Activated CD4-positive, alpha-beta T cell treated with anti-CD3 and anti-CD28 coated beads for 36 hours (primary cell): ENCODE measurements around the gene SCAP. TPM values are rescaled to one million over a fixed set of nuclear protein-coding genes. Genes with fewer than 3 reads are reported as not detected.
A peak's percentile ranks its signal among the peaks of the same experiment; 100 is the strongest.
"Not testable (repeated sequence)": the region's sequence is repeated elsewhere in the genome, so short reads cannot be mapped to it uniquely, and the experiment has no call there.

Source experiments
- ATAC-seq: fragments of 200-7000 bp; cut with Tn5 transposase; one replicate; pipeline ENCODE4 v1.10.0; 2021; ENCODE audit warnings: mild to moderate bottlenecking, moderate library complexity
- CTCF ChIA-PET: fragments of 350-600 bp; sonication (Branson Sonifier 250); formaldehyde crosslinking; loops from one replicate; lab custom pipeline; 2021; ENCODE audit warnings: antibody characterized with exemption; lab: Charles Lee
- POLR2A ChIA-PET: fragments of 350-600 bp; sonication (Branson Sonifier 250); formaldehyde crosslinking; loops from one replicate; lab custom pipeline; 2021; ENCODE audit warnings: antibody characterized with exemption, inconsistent platforms; lab: Charles Lee
- DNase-seq: peaks from one replicate; pipeline ENCODE4 v3.0.0-alpha.2; 2020
- H3K27ac Mint-ChIP-seq: one replicate; pipeline ENCODE4 v1.8.0; 2021; ENCODE audit warnings: mixed read lengths
- H3K27me3 Mint-ChIP-seq: one replicate; pipeline ENCODE4 v1.8.0; 2021; ENCODE audit warnings: mixed read lengths
- H3K36me3 Mint-ChIP-seq: one replicate; pipeline ENCODE4 v1.8.0; 2021; ENCODE audit warnings: low read depth, mixed read lengths
- H3K4me1 Mint-ChIP-seq: one replicate; pipeline ENCODE4 v1.8.0; 2021; ENCODE audit warnings: mixed read lengths
- H3K4me3 Mint-ChIP-seq: one replicate; pipeline ENCODE4 v1.8.0; 2021; ENCODE audit warnings: mild to moderate bottlenecking, moderate library complexity, mixed read lengths
- H3K9me3 Mint-ChIP-seq: one replicate; pipeline ENCODE4 v1.8.0; 2021; ENCODE audit warnings: low read depth, mixed read lengths
- intact Hi-C, 2 experiments: fragments of 100-400 bp; cut with DNase I in 1 of 2; cut with micrococcal nuclease in 1 of 2; formaldehyde crosslinking; loops; one replicate each; pipeline versions ENCODE4 v1.14.2 to v1.15.1; 2022 to 2024; cut with DNase I, micrococcal nuclease
- total RNA-seq, 2 experiments: library from RNA; stranded (reverse); gene quantifications; one replicate each; pipeline ENCODE4 v1.2.3, GENCODE V29; 2021

Gene SCAP
- total RNA-seq, 2 experiments from 2014 or later = 44.5 to 51.2 TPM

DNA sequence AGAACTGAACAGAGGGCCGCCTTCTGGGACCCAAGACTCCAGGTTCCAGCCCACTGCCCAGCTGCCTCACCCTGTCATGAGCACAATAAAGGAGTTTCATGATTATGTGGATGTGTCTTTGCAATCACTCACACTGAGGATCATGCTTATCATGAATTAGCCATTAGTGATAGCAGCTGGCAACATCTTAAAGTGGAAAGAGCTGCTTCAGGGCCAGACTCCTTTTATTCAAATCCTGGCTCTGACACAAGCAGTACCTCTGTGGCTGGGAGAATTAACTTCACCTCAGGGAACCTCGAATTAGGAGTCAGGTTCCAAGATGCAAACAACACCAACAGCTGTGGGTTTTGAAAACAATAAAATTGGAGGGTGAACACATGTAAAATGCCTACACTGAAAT lies 6.6 kb upstream of the SCAP start:
- H3K27me3 Mint-ChIP-seq = no peaks in the 10 kb centered on the region
- POLR2A ChIA-PET = no interaction called here
- peaks cover 2% of the 10 kb centered on the region for H3K36me3 Mint-ChIP-seq
- no peak overlapping the region for H3K27ac Mint-ChIP-seq
- CTCF ChIA-PET = interaction anchor here (0.9 to 1.0 kb wide), 2 partner anchors 70 to 102 kb away, joined by 3 read pairs; partner anchors contain the start of gene PTPN23
- intact Hi-C loops = no loop called here
- H3K4me1 Mint-ChIP-seq = no peaks in the 10 kb centered on the region
- H3K9me3 Mint-ChIP-seq = no peaks in the 10 kb centered on the region
- H3K4me3 Mint-ChIP-seq = no peak overlapping the region
- ATAC-seq (no peak), DNase-seq (no peak)

DNA sequence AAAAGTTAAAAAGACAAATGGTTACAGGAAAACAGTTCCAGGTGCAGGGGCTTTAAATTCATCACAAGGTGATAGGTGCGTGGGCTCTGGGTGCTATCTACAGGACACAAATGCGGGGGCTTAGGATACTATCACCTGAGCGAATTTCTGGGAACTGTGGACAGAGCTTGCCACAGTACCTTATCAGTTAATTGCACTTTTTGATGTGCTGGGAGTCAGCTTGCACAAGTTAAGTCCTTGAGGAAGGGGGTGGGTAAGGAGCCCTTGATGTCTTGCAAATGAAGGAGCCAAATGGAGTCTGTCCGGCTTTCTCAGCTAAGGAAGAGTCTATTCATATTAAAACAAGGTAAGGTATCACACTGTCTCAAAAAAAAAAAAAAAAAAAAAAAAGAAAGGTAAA lies 6.0 kb upstream of the SCAP start:
- H3K4me1 Mint-ChIP-seq, intact Hi-C loops, H3K36me3 Mint-ChIP-seq, DNase-seq, H3K27ac Mint-ChIP-seq, H3K27me3 Mint-ChIP-seq, H3K4me3 Mint-ChIP-seq, CTCF ChIA-PET, POLR2A ChIA-PET, H3K9me3 Mint-ChIP-seq, ATAC-seq: not testable (repeated sequence)

DNA sequence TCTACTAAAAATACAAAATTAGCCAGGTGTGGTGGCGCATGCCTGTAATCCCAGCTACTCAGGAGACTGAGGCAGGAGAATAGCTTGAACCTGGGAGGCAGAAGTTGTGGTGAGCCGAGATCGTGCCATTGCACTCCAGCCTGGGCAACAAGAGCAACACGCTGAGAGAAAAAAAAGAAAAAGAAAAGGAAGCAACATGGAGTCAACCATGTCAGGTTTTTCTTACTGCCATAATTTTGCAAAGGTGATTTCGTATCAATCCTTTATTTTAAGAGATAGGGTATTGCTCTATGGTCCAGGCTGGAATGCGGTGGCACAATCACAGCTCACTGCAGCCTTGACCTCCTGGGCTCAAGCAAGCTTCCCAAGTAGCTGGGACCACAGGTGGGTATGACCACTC lies 4.5 kb upstream of the SCAP start:
- H3K4me3 Mint-ChIP-seq, H3K27ac Mint-ChIP-seq, H3K4me1 Mint-ChIP-seq, DNase-seq, intact Hi-C loops, H3K36me3 Mint-ChIP-seq, H3K27me3 Mint-ChIP-seq, ATAC-seq, POLR2A ChIA-PET, H3K9me3 Mint-ChIP-seq: not testable (repeated sequence)
- CTCF ChIA-PET = interaction anchor here (0.9 kb wide), 1 partner anchor 14 kb away, joined by 3 read pairs; no protein-coding TSS in a partner anchor

DNA sequence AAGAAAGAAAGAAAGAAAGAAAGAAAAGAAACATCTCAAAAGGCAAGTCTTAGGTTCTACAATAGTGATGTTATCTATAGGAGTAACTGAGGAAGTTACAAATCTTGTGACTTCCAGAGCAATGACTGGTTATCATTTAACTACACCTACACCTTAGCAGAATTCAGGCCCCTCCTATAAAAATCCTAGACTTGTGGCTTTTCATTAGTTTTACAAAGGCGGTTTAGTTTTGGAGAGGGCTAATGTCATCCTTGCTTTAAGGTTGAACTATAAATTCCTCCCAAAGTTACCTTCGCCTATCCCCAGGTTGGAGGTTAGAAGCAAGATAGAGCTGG lies 4.1 kb upstream of the SCAP start:
- ChIA-PET CTCF (interaction anchor here (0.9 kb wide), 1 partner anchor 13 kb away, joined by 3 read pairs; no protein-coding TSS in a partner anchor), POLR2A (no interaction called here)
- Mint-ChIP-seq H3K36me3 (peaks cover 3% of the 10 kb centered on the region), H3K4me1 (peaks cover 13% of the 10 kb centered on the region), H3K27me3 (no peaks in the 10 kb centered on the region), H3K4me3 (no peak overlapping the region), H3K27ac (no peak overlapping the region), H3K9me3 (no peaks in the 10 kb centered on the region)
- DNase-seq (no peak), ATAC-seq (no peak)
- intact Hi-C loops = loop anchor here (5.0 to 10.0 kb wide), 3 partner anchors 502 to 1545 kb away; partner anchors contain the start of genes CCDC12 (in 1 of the 2), CDC25A (in 1 of the 2), IMPDH2 (in 1 of the 2) and NBEAL2 (in 1 of the 2)

DNA sequence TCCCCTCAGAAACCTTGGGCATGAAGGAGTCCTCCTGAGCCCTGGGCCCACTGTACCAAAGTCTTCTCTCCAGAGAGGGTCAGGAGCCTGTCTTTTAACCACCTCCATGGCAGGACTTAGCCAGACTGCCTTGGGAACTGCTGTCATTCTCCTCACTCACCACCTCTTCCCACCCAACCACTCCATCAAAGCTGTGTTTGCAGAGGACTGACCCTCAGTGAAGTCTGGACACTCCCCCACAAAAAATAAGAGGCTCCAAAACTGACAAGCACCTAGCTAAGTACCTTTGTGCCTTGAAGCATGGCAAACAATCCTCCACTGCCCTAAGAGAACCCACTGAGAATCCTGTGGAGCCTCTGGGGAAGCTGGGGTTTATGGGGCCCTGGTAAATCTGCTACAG lies 2.3 kb upstream of the SCAP start:
- Mint-ChIP-seq H3K27ac (no peak overlapping the region), H3K36me3 (peaks cover 4% of the 10 kb centered on the region), H3K4me3 (no peak overlapping the region), H3K4me1 (peaks cover 28% of the 10 kb centered on the region), H3K9me3 (no peaks in the 10 kb centered on the region), H3K27me3 (no peaks in the 10 kb centered on the region)
- ATAC-seq = no peak
- CTCF ChIA-PET = interaction anchor here (0.7 to 5.4 kb wide), 4 partner anchors 56 to 512 kb away, joined by 4 to 83 read pairs (median 5); no protein-coding TSS in a partner anchor
- intact Hi-C loops = loop anchor here (5.0 to 10.0 kb wide), 3 partner anchors 501 to 1547 kb away; partner anchors contain the start of genes CCDC12 (in 1 of the 2), CDC25A (in 1 of the 2), IMPDH2 (in 1 of the 2) and NBEAL2 (in 1 of the 2)
- POLR2A ChIA-PET = no interaction called here
- no peak for DNase-seq

DNA sequence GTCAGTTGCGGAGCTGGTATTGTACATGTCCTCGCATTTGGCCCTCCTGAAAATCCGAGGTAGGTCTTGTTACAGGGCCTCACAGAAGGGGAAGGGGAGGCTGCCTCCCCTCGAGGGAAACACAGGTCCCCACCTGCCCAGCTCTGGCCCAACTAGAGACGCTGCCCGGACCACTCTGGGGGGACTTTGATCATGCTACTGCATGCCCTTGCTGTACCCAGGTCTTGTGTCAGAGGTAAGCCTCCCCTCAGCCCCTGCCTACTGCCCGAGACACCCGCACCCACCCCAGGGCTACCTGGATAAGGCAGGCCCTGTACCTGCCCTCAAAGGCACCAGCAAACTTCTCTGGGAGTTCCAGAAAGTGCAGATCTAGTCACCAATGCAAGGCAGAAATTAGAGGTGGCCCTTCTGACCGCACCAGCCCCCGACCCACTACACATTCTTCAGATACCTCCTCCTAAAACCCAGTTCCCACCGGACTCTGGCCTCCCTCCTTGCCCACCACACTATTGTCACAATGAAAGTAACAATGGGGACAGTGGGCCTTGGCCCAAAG lies 981 bp upstream of the SCAP start:
- peaks cover 31% of the 10 kb centered on the region for H3K4me1 Mint-ChIP-seq
- DNase-seq (peak; percentile 11), ATAC-seq (no peak)
- intact Hi-C loops = loop anchor here (1.0 to 10.0 kb wide), 4 partner anchors 55 to 1548 kb away; partner anchors contain the start of genes CCDC12 (in 1 of the 2), CDC25A (in 1 of the 2), IMPDH2 (in 1 of the 2) and NBEAL2 (in 1 of the 2)
- H3K36me3 Mint-ChIP-seq = peaks cover 4% of the 10 kb centered on the region
- H3K27ac Mint-ChIP-seq = peak overlapping the region; percentile 84
- no peaks in the 10 kb centered on the region for H3K27me3 Mint-ChIP-seq
- no peaks in the 10 kb centered on the region for H3K9me3 Mint-ChIP-seq
- ChIA-PET POLR2A (interaction anchor here (0.6 to 2.0 kb wide), 2 partner anchors 56 to 96 kb away, joined by 3 to 7 read pairs; partner anchors contain the start of gene PTPN23), CTCF (interaction anchor here (0.6 to 5.4 kb wide), 12 partner anchors 11 to 331 kb away, joined by 3 to 83 read pairs (median 3); no protein-coding TSS in a partner anchor)
- peak overlapping the region; percentile 89 for H3K4me3 Mint-ChIP-seq

DNA sequence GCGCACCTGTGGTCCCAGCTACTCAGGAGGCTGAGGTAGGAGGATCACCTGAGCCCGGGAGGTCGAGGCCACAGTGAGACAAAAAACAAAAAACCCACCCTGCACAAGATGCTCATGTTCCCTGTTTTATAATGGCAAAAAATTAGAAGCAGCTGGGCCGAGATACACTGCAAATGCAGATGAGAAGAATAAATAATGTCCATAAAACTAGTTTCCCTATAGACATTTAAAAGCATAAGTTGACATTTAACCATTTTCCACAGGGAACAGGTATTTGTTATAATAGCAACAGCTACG lies 537 bp upstream of the SCAP start:
- CTCF ChIA-PET = interaction anchor here (0.6 to 5.4 kb wide), 13 partner anchors 12 to 331 kb away, joined by 3 to 83 read pairs (median 3); no protein-coding TSS in a partner anchor

DNA sequence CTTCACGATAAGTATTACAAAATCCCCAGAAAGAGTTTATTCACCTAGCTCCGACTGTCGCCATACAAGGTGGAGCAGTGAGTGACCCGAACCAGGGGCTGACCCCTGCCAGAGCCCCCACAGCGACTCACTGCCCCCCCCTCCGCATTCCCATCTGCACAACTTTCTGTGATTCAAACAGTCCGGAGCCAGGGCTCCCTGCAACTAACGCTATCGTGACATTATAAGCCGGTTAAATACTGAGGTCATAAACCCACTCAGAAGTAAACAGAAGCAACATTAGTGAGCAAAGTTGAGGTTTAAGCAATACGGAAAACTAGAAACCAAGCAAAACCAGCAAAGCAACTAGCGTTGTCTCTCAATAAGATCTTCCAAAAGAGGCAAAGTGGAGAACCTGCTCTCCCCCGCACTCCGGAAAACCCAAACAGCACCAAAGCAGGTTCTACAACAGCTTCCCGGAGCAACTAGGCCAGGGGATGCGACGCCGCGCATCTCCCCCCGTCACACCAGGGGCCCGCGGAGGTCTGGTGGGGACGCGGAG lies 642 bp downstream of the SCAP start:
- Mint-ChIP-seq H3K27me3 (no peaks in the 10 kb centered on the region), H3K36me3 (peaks cover 5% of the 10 kb centered on the region), H3K4me3 (peak overlapping the region; percentile 89), H3K9me3 (no peaks in the 10 kb centered on the region), H3K4me1 (peaks cover 33% of the 10 kb centered on the region), H3K27ac (peak overlapping the region; percentile 82)
- ChIA-PET CTCF (interaction anchor here (0.6 to 5.4 kb wide), 11 partner anchors 9 to 1054 kb away, joined by 3 to 83 read pairs (median 4); partner anchors contain the start of gene PTPN23), POLR2A (interaction anchor here (0.5 to 2.0 kb wide), 3 partner anchors 29 to 54 kb away, joined by 3 to 7 read pairs (median 4); no protein-coding TSS in a partner anchor)
- DNase-seq (peak; percentile 25), ATAC-seq (peak; percentile 8)
- intact Hi-C loops = loop anchor here (1.0 to 10.0 kb wide), 13 partner anchors 9 to 1550 kb away; partner anchors contain the start of genes ELP6 (in 2 of the 2), CCDC12 (in 1 of the 2), CDC25A (in 1 of the 2) and CSPG5 (in 1 of the 2)

More for the DNA sequence above, 537 bp upstream of the SCAP start:
- intact Hi-C loops = loop anchor here (1.0 to 10.0 kb wide), 4 partner anchors 55 to 1549 kb away; partner anchors contain the start of genes CCDC12 (in 1 of the 2), CDC25A (in 1 of the 2), IMPDH2 (in 1 of the 2) and NBEAL2 (in 1 of the 2)
- Mint-ChIP-seq H3K27me3 (no peaks in the 10 kb centered on the region), H3K36me3 (peaks cover 4% of the 10 kb centered on the region), H3K4me3 (peak overlapping the region; percentile 89), H3K4me1 (peaks cover 31% of the 10 kb centered on the region), H3K9me3 (no peaks in the 10 kb centered on the region), H3K27ac (peak overlapping the region; percentile 84)
- peak; percentile 4 for ATAC-seq
- POLR2A ChIA-PET = interaction anchor here (0.6 to 2.0 kb wide), 2 partner anchors 55 to 96 kb away, joined by 3 to 7 read pairs; partner anchors contain the start of gene PTPN23
- DNase-seq = no peak

DNA sequence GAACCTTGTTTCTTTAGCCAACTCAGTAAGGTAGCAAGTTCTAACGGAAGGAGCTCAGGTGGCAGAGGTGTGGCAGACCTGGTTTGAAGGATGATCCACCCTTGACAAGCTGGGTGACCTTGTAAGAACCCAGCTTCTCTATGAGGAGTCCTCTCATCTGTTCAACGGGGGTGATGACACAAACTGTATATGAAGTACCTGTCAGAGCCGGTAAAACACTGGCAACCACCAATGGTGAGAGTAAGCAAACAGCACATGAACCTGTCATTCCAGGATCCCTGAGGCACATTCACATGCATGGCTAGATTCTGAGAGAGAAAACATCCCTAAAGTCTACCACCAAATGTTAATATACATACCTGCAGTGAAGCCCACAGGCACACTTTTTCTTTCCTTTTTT lies 2.4 kb downstream of the SCAP start:
- ChIA-PET CTCF (interaction anchor here (0.6 to 5.4 kb wide), 3 partner anchors 52 to 370 kb away, joined by 3 to 83 read pairs (median 3); no protein-coding TSS in a partner anchor), POLR2A (no interaction called here)
- peak overlapping the region; percentile 60 for H3K4me3 Mint-ChIP-seq
- intact Hi-C loops = loop anchor here in 1 of 2 experiments (10.0 kb wide), 1 partner anchor 1551 kb away; the partner anchor contains the start of genes IMPDH2 and NDUFAF3
- H3K4me1 Mint-ChIP-seq = peaks cover 33% of the 10 kb centered on the region
- H3K27me3 Mint-ChIP-seq = no peaks in the 10 kb centered on the region
- H3K36me3 Mint-ChIP-seq = peaks cover 16% of the 10 kb centered on the region
- H3K27ac Mint-ChIP-seq = peak overlapping the region; percentile 37
- ATAC-seq = no peak
- no peak for DNase-seq
- no peaks in the 10 kb centered on the region for H3K9me3 Mint-ChIP-seq

DNA sequence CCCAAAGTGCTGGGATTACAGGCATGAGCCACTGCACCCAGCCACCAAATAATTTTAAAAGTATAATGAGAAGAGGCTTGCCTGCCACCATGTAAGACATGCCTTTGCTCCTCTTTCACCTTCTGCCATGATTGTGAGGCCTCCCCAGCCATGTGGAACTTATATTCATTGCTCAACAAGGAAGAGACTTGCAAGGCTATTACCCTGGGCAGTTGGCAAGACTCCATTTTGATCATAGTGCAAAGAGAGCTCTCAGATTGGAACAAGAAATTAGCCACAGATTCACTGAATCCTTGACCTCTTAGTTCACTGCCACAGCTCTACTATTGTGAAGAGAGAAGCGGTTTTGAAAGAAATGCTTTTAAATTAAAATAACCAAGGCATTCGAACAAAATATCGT lies 6.1 kb downstream of the SCAP start:
- no peak overlapping the region for H3K27ac Mint-ChIP-seq
- intact Hi-C loops = loop anchor here in 1 of 2 experiments (10.0 kb wide), 1 partner anchor 1555 kb away; the partner anchor contains the start of genes IMPDH2 and NDUFAF3
- ChIA-PET POLR2A (interaction anchor here (0.6 kb wide), 1 partner anchor 134 kb away, joined by 4 read pairs; no protein-coding TSS in a partner anchor), CTCF (interaction anchor here (0.8 kb wide), 1 partner anchor 356 kb away, joined by 3 read pairs; no protein-coding TSS in a partner anchor)
- no peak for DNase-seq
- no peak overlapping the region for H3K4me3 Mint-ChIP-seq
- peaks cover 33% of the 10 kb centered on the region for H3K4me1 Mint-ChIP-seq
- peaks cover 36% of the 10 kb centered on the region for H3K36me3 Mint-ChIP-seq
- peaks cover 5% of the 10 kb centered on the region for H3K9me3 Mint-ChIP-seq
- no peaks in the 10 kb centered on the region for H3K27me3 Mint-ChIP-seq
- no peak for ATAC-seq

DNA sequence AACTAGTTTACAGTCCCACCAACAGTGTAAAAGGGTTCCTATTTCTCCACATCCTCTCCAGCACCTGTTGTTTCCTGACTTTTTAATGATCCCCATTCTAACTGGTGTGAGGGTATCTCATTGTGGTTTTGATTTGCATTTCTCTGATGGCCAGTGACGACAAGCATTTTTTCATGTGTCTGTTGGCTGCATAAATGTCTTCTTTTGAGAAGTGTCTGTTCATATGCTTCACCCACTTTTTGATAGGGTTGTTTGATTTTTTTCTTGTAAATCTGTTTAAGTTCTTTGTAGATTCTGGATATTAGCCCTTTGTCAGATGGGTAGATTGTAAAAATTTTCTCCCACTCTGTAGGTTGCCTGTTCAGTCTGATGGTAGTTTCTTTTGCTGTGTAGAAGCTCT lies 7.4 kb downstream of the SCAP start:
- ATAC-seq, H3K27ac Mint-ChIP-seq, H3K27me3 Mint-ChIP-seq, CTCF ChIA-PET, DNase-seq, POLR2A ChIA-PET, intact Hi-C loops, H3K4me3 Mint-ChIP-seq, H3K9me3 Mint-ChIP-seq: not testable (repeated sequence)
- Mint-ChIP-seq H3K4me1 (peaks cover 27% of the 10 kb centered on the region), H3K36me3 (peaks cover 36% of the 10 kb centered on the region)
